Measurements from ENCODE around the gene C16orf96.

C16orf96 gene

GRCh38 chr16:4606354-4606753, 50.2 kb downstream of the C16orf96 start:
- peaks cover 0 to 16% (median 7%) of the 10 kb centered on the region in 11 experiments; a peak in 9 of 22 replicates for H3K27me3 ChIP-seq
- no peak overlapping the region for H3K9ac ChIP-seq
- H3K4me1 ChIP-seq, result peaks cover 16 to 62% (median 51%) of the 10 kb centered on the region in 10 experiments
- TF ChIP-seq Cebpa-rat (IDR thresholded peaks at IDR 0.05), result no peak
- H3K4me2 ChIP-seq, result no peak overlapping the region
- H3K36me3 ChIP-seq, result peaks cover 22 to 43% (median 29%) of the 10 kb centered on the region in 11 experiments; a peak in 21 of 22 replicates
- H4K20me1 ChIP-seq, result peaks cover 20 to 78% (median 49%) of the 10 kb centered on the region in 11 experiments
- no peak overlapping the region for H3K4me3 ChIP-seq
- no peaks in the 10 kb centered on the region for H3K9me3 ChIP-seq (replicated peaks in 1 of 11)
- H3K27ac ChIP-seq, result no peak overlapping the region

DNA sequence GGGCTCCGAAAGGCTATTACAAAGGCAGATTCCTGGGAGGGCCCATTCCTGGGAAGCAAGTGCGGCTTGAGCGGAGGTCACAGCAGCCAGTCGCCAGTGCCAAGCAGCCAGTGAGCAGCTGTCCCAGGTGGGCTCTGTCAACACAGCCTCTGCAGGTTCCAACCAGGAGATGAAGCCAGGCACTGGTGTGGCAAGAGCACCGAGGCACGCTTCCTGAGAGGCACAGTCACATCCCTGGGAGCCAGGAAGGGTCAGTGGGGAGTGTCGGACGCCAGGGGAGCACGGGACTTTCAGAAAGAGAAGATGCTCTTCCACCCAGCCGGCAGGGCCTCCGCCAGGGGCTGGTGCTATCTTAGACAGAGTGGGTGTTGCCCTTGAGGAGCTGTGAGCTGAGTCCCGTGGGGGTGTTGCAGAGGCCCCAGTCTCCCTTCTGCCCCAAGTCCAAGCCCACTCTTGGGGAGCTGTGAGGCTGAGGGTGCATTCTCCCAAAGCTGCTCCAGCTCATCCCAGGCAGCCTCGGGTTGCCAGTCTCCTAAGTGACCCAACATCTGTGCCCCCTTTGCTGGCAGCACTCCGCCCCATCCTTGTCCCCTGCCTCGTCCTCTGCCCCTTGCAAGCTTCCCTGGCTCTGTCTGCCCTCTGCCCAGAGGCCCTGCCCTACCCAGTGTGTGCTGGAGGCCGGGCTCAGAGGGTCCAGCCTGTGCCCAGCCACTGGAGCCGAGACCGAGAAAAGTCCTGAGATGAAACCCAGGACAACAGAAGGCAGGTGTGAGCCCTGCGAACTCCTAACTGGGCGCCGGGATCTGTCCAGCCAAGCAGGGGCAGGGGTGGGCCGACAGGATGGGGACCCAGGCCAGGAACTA, 51.9 kb downstream of the C16orf96 start:
- H3K36me3 ChIP-seq, result peaks cover 22 to 46% (median 29%) of the 10 kb centered on the region in 11 experiments; a peak in 21 of 22 replicates
- no peak overlapping the region for H3K4me2 ChIP-seq
- TF ChIP-seq Cebpa-rat (IDR thresholded peaks at IDR 0.05), result no peak
- no peak overlapping the region for H3K27ac ChIP-seq
- H3K4me3 ChIP-seq, result no peak overlapping the region
- no peaks in the 10 kb centered on the region for H3K27me3 ChIP-seq
- H3K9ac ChIP-seq, result peak overlapping the region in 5 of 11 experiments; percentile 8 to 50 (median 22); a peak in 6 of 22 replicates
- H4K20me1 ChIP-seq, result peaks cover 36 to 89% (median 61%) of the 10 kb centered on the region in 11 experiments
- H3K9me3 ChIP-seq (replicated peaks in 1 of 11), result no peaks in the 10 kb centered on the region
- peaks cover 27 to 59% (median 50%) of the 10 kb centered on the region in 10 experiments for H3K4me1 ChIP-seq

DNA sequence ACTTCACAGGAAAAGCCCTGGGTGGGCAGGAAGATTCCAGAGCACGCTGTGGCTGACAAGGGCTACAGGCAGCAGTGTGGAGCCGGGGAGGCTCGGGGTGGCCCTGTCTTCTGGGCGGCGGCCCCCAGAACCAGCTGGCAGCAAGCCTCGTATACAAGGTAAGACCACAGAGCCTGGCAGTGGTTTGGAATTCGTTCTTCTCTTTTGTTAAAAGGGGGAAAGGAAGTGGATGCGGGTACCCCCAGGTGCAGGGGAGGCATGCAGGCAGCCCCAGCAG, 52.5 kb downstream of the C16orf96 start:
- H3K27me3 ChIP-seq, result no peaks in the 10 kb centered on the region

DNA sequence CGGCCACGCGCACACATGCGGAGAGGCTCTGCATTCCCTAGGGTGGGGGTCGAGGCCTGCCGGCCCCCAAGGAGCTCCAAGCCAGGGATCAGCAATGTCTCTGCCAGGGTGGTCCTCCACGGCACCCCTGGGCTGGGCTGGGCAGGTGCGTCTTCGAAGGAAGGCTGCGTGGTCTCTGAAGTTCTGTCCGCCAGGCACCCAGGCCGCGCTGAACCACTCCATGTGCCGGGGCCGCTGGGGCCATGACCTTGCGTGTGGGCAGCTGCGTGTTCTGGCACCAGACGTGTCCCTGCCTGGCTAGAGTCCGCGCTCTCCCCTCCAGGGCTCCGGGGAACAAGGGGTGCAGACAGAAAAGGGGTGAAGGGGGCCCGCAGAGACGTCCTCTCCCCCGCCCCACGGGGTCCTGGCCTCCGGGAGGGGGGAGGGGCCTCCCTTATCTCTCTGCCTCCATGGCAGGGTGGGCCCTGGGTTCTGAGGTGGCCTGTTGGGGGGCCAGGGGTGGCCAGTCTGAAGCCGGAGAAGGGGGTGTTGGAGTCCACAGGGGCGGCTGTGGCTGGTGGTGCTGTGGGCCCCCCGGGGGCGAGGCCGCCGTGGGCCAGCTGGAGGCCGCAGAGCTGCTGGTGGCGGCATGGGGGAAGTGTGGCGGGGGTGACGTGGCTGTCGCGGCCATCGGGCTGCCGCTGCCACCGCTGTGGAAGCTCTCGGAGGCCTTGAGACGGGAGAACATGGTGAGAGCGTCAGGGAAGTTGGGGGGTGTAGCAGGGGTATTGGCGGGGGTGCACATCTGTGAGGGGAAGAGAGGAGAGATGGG, 53.3 kb downstream of the C16orf96 start:
- Histone ChIP-seq H3K27me3 (no peaks in the 10 kb centered on the region), H3K4me2 (0 out of 22 replicates have a peak overlapping the region, but pooled peaks of 1 of the 11 experiments have one; percentile 12), H3K27ac (no peak overlapping the region), H4K20me1 (peaks cover 46 to 91% (median 70%) of the 10 kb centered on the region in 11 experiments), H3K9me3 (replicated peaks in 1 of 11) (no peaks in the 10 kb centered on the region), H3K36me3 (peaks cover 22 to 46% (median 29%) of the 10 kb centered on the region in 11 experiments; a peak in 21 of 22 replicates), H3K4me1 (peaks cover 33 to 66% (median 55%) of the 10 kb centered on the region in 10 experiments), H3K4me3 (no peak overlapping the region), H3K9ac (peak overlapping the region in 2 of 11 experiments; percentile 2 to 4; a peak in 3 of 22 replicates)
- no peak for TF ChIP-seq Cebpa-rat (IDR thresholded peaks at IDR 0.05)

More for the DNA sequence above, 52.5 kb downstream of the C16orf96 start:
- Histone ChIP-seq H4K20me1 (peaks cover 42 to 93% (median 67%) of the 10 kb centered on the region in 11 experiments), H3K36me3 (peaks cover 22 to 46% (median 29%) of the 10 kb centered on the region in 11 experiments; a peak in 21 of 22 replicates), H3K9me3 (replicated peaks in 1 of 11) (no peaks in the 10 kb centered on the region), H3K4me2 (no peak overlapping the region), H3K4me3 (no peak overlapping the region), H3K27ac (no peak overlapping the region), H3K9ac (peak overlapping the region in 5 of 11 experiments; percentile 8 to 50 (median 22); a peak in 4 of 22 replicates), H3K4me1 (peaks cover 32 to 65% (median 55%) of the 10 kb centered on the region in 10 experiments)
- no peak for TF ChIP-seq Cebpa-rat (IDR thresholded peaks at IDR 0.05)

GRCh38 chr16:4610011-4611005, 54.2 kb downstream of the C16orf96 start:
- H3K4me2 ChIP-seq, result peak overlapping the region in 7 of 11 experiments; percentile 12 to 67 (median 43); a peak in 10 of 22 replicates
- H3K27me3 ChIP-seq, result no peaks in the 10 kb centered on the region
- peaks cover 37 to 64% (median 54%) of the 10 kb centered on the region in 10 experiments for H3K4me1 ChIP-seq
- H3K9me3 ChIP-seq (replicated peaks in 1 of 11), result no peaks in the 10 kb centered on the region
- H4K20me1 ChIP-seq, result peaks cover 46 to 87% (median 70%) of the 10 kb centered on the region in 11 experiments
- H3K36me3 ChIP-seq, result peaks cover 22 to 46% (median 29%) of the 10 kb centered on the region in 11 experiments; a peak in 21 of 22 replicates
- H3K4me3 ChIP-seq, result no peak overlapping the region
- no peak for TF ChIP-seq Cebpa-rat (IDR thresholded peaks at IDR 0.05)
- peak overlapping the region in 6 of 11 experiments; percentile 2 to 56 (median 22); a peak in 9 of 22 replicates for H3K9ac ChIP-seq
- H3K27ac ChIP-seq, result peak overlapping the region in 2 of 11 experiments; percentile 6 to 9; a peak in 1 of 22 replicates

DNA sequence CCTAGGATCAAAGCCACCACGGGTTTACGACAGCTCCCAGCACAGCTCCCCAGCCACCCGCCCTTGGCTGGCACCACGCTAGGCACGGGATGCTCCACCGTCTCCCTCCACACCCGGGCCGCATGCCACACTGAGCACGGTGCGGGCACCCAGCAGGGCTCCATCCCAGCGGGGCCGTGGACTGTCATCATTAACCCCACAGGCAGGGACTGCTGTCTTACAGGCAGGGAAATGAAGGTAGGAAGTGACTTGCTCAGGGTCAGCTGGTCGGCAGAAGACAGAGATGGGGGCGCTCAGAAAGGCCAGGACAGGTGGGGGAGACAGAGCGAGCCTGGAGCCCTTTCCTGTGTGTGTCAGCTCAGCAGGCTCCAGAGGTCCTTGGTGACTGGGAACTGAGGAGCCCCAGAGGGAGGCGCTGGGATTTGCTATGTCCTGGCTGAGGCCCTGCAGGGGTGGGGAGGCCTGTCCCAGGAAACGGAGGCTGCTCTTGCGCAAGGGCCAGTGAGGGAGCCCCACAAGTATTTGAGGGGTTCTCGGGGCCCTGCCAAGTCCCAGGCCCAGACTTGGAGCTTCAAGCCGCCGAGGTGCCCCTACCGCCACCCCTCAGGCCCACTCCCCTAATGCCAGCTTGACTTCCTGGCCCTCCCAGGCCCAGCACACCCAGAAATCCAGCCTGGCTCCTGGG, 55.3 kb downstream of the C16orf96 start:
- Histone ChIP-seq H4K20me1 (peaks cover 46 to 77% (median 68%) of the 10 kb centered on the region in 11 experiments), H3K9me3 (replicated peaks in 1 of 11) (no peaks in the 10 kb centered on the region), H3K27ac (peak overlapping the region in 2 of 11 experiments; percentile 18; a peak in 1 of 22 replicates), H3K36me3 (peaks cover 22 to 46% (median 29%) of the 10 kb centered on the region in 11 experiments; a peak in 21 of 22 replicates), H3K9ac (peak overlapping the region in 9 of 11 experiments; percentile 8 to 56 (median 37); a peak in 9 of 22 replicates), H3K27me3 (no peaks in the 10 kb centered on the region), H3K4me3 (no peak overlapping the region), H3K4me2 (peak overlapping the region; percentile 12 to 100 (median 43); a peak in 19 of 22 replicates), H3K4me1 (peaks cover 43 to 68% (median 62%) of the 10 kb centered on the region in 10 experiments)
- TF ChIP-seq Cebpa-rat (IDR thresholded peaks at IDR 0.05), result no peak

- Histone ChIP-seq H3K4me3 (peak overlapping the region in 8 of 10 experiments; percentile 74 to 100 (median 86); a peak in 8 of 20 replicates), H3K4me2 (peak overlapping the region; percentile 87 to 100 (median 99)), H3K36me3 (peaks cover 18 to 38% (median 25%) of the 10 kb centered on the region in 11 experiments; a peak in 21 of 22 replicates), H3K4me1 (peaks cover 51 to 78% (median 70%) of the 10 kb centered on the region in 10 experiments), H3K9ac (peak overlapping the region in 10 of 11 experiments; percentile 87 to 98 (median 94); a peak in 18 of 22 replicates), H3K27me3 (no peaks in the 10 kb centered on the region), H4K20me1 (peaks cover 46 to 68% (median 61%) of the 10 kb centered on the region in 11 experiments), H3K27ac (peak overlapping the region in 1 of 11 experiments; percentile 95; a peak in 1 of 22 replicates), H3K9me3 (replicated peaks in 1 of 11) (no peaks in the 10 kb centered on the region)
- no peak for TF ChIP-seq Cebpa-rat (IDR thresholded peaks at IDR 0.05)
Observed at GRCh38 chr16:4612474-4612931, 56.4 kb downstream of the C16orf96 start.
